ENCODE measurements around the gene ZNF70. TPM values are rescaled to one million over a fixed set of nuclear protein-coding genes. Genes with fewer than 3 reads are reported as not detected.

Gene ZNF70
- total RNA-seq, 1 experiment from 2014 or later = 3.2 TPM

GRCh38 chr22:23755711-23756110 is 4.8 kb upstream of the ZNF70 start:
- POLR2A ChIA-PET = no interaction called here
- H3K27ac ChIP-seq (ENCODE audit: low read length) = no peak overlapping the region
- ATAC-seq = no peak
- no peaks in the 10 kb centered on the region for H3K27me3 ChIP-seq (ENCODE audit: control insufficient read depth, insufficient read depth, low read length)
- TF ChIP-seq TCF7L2 (IDR thresholded peaks at IDR 0.05; ENCODE audit: low read depth, low read length) = no peak
- no peak for TF ChIP-seq POLR2AphosphoS5 (IDR thresholded peaks at IDR 0.05; ENCODE audit: low read depth, low read length)
- no peak for TF ChIP-seq CTCF (IDR thresholded peaks at IDR 0.05)
- TF ChIP-seq SIN3A (IDR thresholded peaks at IDR 0.05; ENCODE audit: borderline replicate concordance, insufficient read depth, low read depth, low read length) = no peak
- no peak for TF ChIP-seq REST (IDR thresholded peaks at IDR 0.05; ENCODE audit: insufficient read depth in 1 of 2, low read depth in 2 of 2, low read length in 1 of 2)
- no peak overlapping the region for H3K4me3 ChIP-seq (ENCODE audit: low read depth in 2 of 2, low read length in 2 of 2)
- no peaks in the 10 kb centered on the region; the same call in 1 of the 2 replicates for H3K4me1 ChIP-seq (ENCODE audit: control insufficient read depth, insufficient read depth, low read length)
- H3K9me3 ChIP-seq (ENCODE audit: control insufficient read depth, insufficient read depth, low read depth, low read length) = no peaks in the 10 kb centered on the region
- peaks cover 4% of the 10 kb centered on the region; the same call in 1 of the 2 replicates for H3K36me3 ChIP-seq (ENCODE audit: control insufficient read depth, insufficient read depth, low read length)
- no TSS peak for BruUV-seq (replicated peaks)
- intact Hi-C loops (cut with micrococcal nuclease; ENCODE audit: unreplicated experiment) (no loop called here), in situ Hi-C loops (cut with HindIII; ENCODE audit: low pct_unique_long_range_greater_than_20kb, low sequenced_read_pairs) (no loop called here)
- DNase-seq (ENCODE audit: low read depth, low spot score) = no peak
- CTCF ChIA-PET = interaction anchor here (0.7 kb wide), 1 partner anchor 31 kb away, joined by 7 read pairs; the partner anchor contains the start of gene SMARCB1

- no peak overlapping the region for H3K4me3 ChIP-seq (ENCODE audit: low read depth in 2 of 2, low read length in 2 of 2)
- peaks cover 2% of the 10 kb centered on the region for H3K4me1 ChIP-seq (ENCODE audit: control insufficient read depth, insufficient read depth, low read length)
- H3K36me3 ChIP-seq (ENCODE audit: control insufficient read depth, insufficient read depth, low read length) = peaks cover 7% of the 10 kb centered on the region; the same call in 1 of the 2 replicates
- H3K27me3 ChIP-seq (ENCODE audit: control insufficient read depth, insufficient read depth, low read length) = no peaks in the 10 kb centered on the region
- H3K27ac ChIP-seq (ENCODE audit: low read length) = no peak overlapping the region
- no TSS peak for BruUV-seq (replicated peaks)
- ChIA-PET POLR2A (no interaction called here), CTCF (no interaction called here)
- TF ChIP-seq REST (IDR thresholded peaks at IDR 0.05; ENCODE audit: insufficient read depth in 1 of 2, low read depth in 2 of 2, low read length in 1 of 2) (no peak), TCF7L2 (IDR thresholded peaks at IDR 0.05; ENCODE audit: low read depth, low read length) (no peak), CTCF (IDR thresholded peaks at IDR 0.05) (no peak), SIN3A (IDR thresholded peaks at IDR 0.05; ENCODE audit: borderline replicate concordance, insufficient read depth, low read depth, low read length) (no peak), POLR2AphosphoS5 (IDR thresholded peaks at IDR 0.05; ENCODE audit: low read depth, low read length) (no peak)
- intact Hi-C loops (cut with micrococcal nuclease; ENCODE audit: unreplicated experiment) = no loop called here
- H3K9me3 ChIP-seq (ENCODE audit: control insufficient read depth, insufficient read depth, low read depth, low read length) = no peaks in the 10 kb centered on the region
- no peak for DNase-seq (ENCODE audit: low read depth, low spot score)
- ATAC-seq = no peak
- in situ Hi-C loops (cut with HindIII; ENCODE audit: low pct_unique_long_range_greater_than_20kb, low sequenced_read_pairs) = no loop called here
Measured at GRCh38 chr22:23754980-23755636, 4.2 kb upstream of the ZNF70 start.
